ENCODE results near the gene GTF3C2.

Gene GTF3C2

GRCh38 chr2:27282892-27283291 lies 73.7 kb downstream of the GTF3C2 start:
- Mint-ChIP-seq H3K4me1 (peaks cover 4% of the 10 kb centered on the region), H3K27me3 (peaks cover 57% of the 10 kb centered on the region), H3K9me3 (no peaks in the 10 kb centered on the region), H3K36me3 (no peaks in the 10 kb centered on the region), H3K4me3 (no peak overlapping the region), H3K27ac (no peak overlapping the region)
- CTCF ChIA-PET: interaction anchor here (1.0 to 5.1 kb wide), 5 partner anchors 10 to 195 kb away, joined by 3 to 42 read pairs (median 6); no protein-coding TSS in a partner anchor
- DNase-seq: no peak

GRCh38 chr2:27281855-27282559 lies 74.6 kb downstream of the GTF3C2 start, which contains the start of gene TRIM54:
TRIM54 (plus strand) TSS chr2:27282429; CDS start chr2:27282732, 303 bp downstream.
- H3K4me3 Mint-ChIP-seq: no peak within 1 kb of the TSS
- peaks cover 4% of the 10 kb centered on the region for H3K4me1 Mint-ChIP-seq
- CTCF ChIA-PET: interaction anchor here (0.8 to 5.2 kb wide), 9 partner anchors 9 to 320 kb away, joined by 3 to 42 read pairs (median 6); no protein-coding TSS in a partner anchor
- no peak for DNase-seq
- peaks cover 54% of the 10 kb centered on the region for H3K27me3 Mint-ChIP-seq
- peak within 1 kb of the TSS; percentile 47 for H3K27ac Mint-ChIP-seq
- no peaks in the 10 kb centered on the region for H3K9me3 Mint-ChIP-seq
- no peaks in the 10 kb centered on the region for H3K36me3 Mint-ChIP-seq

- H3K4me3 Mint-ChIP-seq: no peak overlapping the region
- H3K36me3 Mint-ChIP-seq: no peaks in the 10 kb centered on the region
These were observed 75.1 kb downstream of the GTF3C2 start for GRCh38 chr2:27281442-27281841.

GRCh38 chr2:27280826-27281225 lies 75.7 kb downstream of the GTF3C2 start:
- Mint-ChIP-seq H3K27me3 (peaks cover 55% of the 10 kb centered on the region), H3K27ac (no peak overlapping the region), H3K9me3 (no peaks in the 10 kb centered on the region), H3K4me1 (peaks cover 4% of the 10 kb centered on the region), H3K36me3 (no peaks in the 10 kb centered on the region), H3K4me3 (no peak overlapping the region)
- DNase-seq: no peak
- CTCF ChIA-PET: interaction anchor here (1.1 to 5.2 kb wide), 8 partner anchors 10 to 319 kb away, joined by 5 to 42 read pairs (median 16); partner anchors contain the start of gene SLC30A3

More at GRCh38 chr2:27281442-27281841, 75.1 kb downstream of the GTF3C2 start:
- peaks cover 51% of the 10 kb centered on the region for H3K27me3 Mint-ChIP-seq
- no peak overlapping the region for H3K27ac Mint-ChIP-seq
- CTCF ChIA-PET: interaction anchor here (0.8 to 5.2 kb wide), 7 partner anchors 11 to 319 kb away, joined by 3 to 42 read pairs (median 14); no protein-coding TSS in a partner anchor
- no peak for DNase-seq
- no peaks in the 10 kb centered on the region for H3K9me3 Mint-ChIP-seq
- H3K4me1 Mint-ChIP-seq: peaks cover 4% of the 10 kb centered on the region

GRCh38 chr2:27278010-27278409 lies 78.6 kb downstream of the GTF3C2 start:
- Mint-ChIP-seq H3K36me3 (no peaks in the 10 kb centered on the region), H3K9me3 (no peaks in the 10 kb centered on the region), H3K4me3 (no peak overlapping the region), H3K4me1 (peaks cover 6% of the 10 kb centered on the region), H3K27ac (no peak overlapping the region), H3K27me3 (peaks cover 57% of the 10 kb centered on the region)
- no peak for DNase-seq
- CTCF ChIA-PET: interaction anchor here (5.1 to 5.2 kb wide), 2 partner anchors 28 to 178 kb away, joined by 28 to 42 read pairs; no protein-coding TSS in a partner anchor
